Endothelial cell of umbilical vein (primary cell): Measurements from ENCODE around the gene SRP9. TPM values are rescaled to one million over a fixed set of nuclear protein-coding genes. Genes with fewer than 3 reads are reported as not detected.

Source experiments
- BruUV-seq: library from RNA; stranded (reverse); fragments of 400-500 nt; replicated peaks from 2 replicates; lab custom pipeline; 2021; lab: Mats Ljungman, UMichigan
- CTCF ChIA-PET: fragments of 300-600, 350-600 bp; sonication (Branson Sonifier 250); formaldehyde crosslinking; loops from one replicate; lab custom pipeline; 2021; ENCODE audit warnings: antibody characterized with exemption, inconsistent platforms; lab: Charles Lee
- POLR2A ChIA-PET: fragments of 300-600, 350-600 bp; sonication (Branson Sonifier 250); formaldehyde crosslinking; loops from one replicate; lab custom pipeline; 2021; ENCODE audit warnings: antibody characterized with exemption, inconsistent platforms; lab: Charles Lee
- DNase-seq: peaks from one replicate; pipeline ENCODE4 v3.0.0-alpha.2; 2011; ENCODE audit warnings: low read depth, low spot score
- FAIRE-seq: peaks from 2 replicates; lab custom pipeline; 2011; peaks lifted over from hg19 to GRCh38; lab: Jason Lieb, UNC
- H2AFZ ChIP-seq: 2 replicates; pipeline ENCODE4 v1.6.0; 2012; ENCODE audit warnings: low read depth, low read length, control low read depth, inconsistent platforms
- H3K27ac ChIP-seq: 2 replicates; pipeline ENCODE4 v1.5.1; 2011; ENCODE audit warnings: low read depth, mild to moderate bottlenecking, control low read depth, low read length, moderate library complexity; ENCODE audit not compliant: insufficient read depth
- H3K27me3 ChIP-seq, 2 experiments: 2 replicates each; pipeline versions ENCODE4 v1.6.0 to v1.6.1; 2011; ENCODE audit warnings: low read length in 2 of 2, mixed read lengths in 1 of 2; ENCODE audit not compliant: control insufficient read depth in 2 of 2, insufficient read depth in 2 of 2
- H3K36me3 ChIP-seq, 2 experiments: 2 replicates in 1 of 2; 3 replicates in 1 of 2; pipeline ENCODE4 v1.5.1; 2011; ENCODE audit warnings: low read length in 2 of 2, mild to moderate bottlenecking in 1 of 2, moderate library complexity in 1 of 2; ENCODE audit not compliant: control insufficient read depth in 2 of 2, insufficient read depth in 2 of 2; ENCODE audit errors: extremely low read depth in 1 of 2
- H3K4me1 ChIP-seq: 3 replicates; pipeline ENCODE4 v1.5.1; 2011; ENCODE audit warnings: mild to moderate bottlenecking, low read length; ENCODE audit not compliant: control insufficient read depth, insufficient read depth; ENCODE audit errors: extremely low read depth
- H3K4me2 ChIP-seq: 2 replicates; pipeline ENCODE4 v1.6.1; 2011; ENCODE audit warnings: low read length, control low read depth, mixed read lengths; ENCODE audit not compliant: insufficient read depth
- H3K4me3 ChIP-seq, 3 experiments: fragments of 200-600 bp in 1 of 3; sonication (generic), shearing (Covaris generic) in 1 of 3; replicated peaks in 1 of 3; 2 replicates each; pipeline ENCODE4 v1.5.1; 2011 to 2016; ENCODE audit warnings: control low read depth in 3 of 3, low read length in 3 of 3, mild to moderate bottlenecking in 2 of 3, inconsistent platforms in 1 of 3, low read depth in 1 of 3, moderate library complexity in 1 of 3; ENCODE audit not compliant: insufficient read depth in 1 of 3
- H3K79me2 ChIP-seq: 2 replicates; pipeline ENCODE4 v1.6.0; 2012; ENCODE audit warnings: low read length, inconsistent platforms; ENCODE audit not compliant: control insufficient read depth, insufficient read depth
- H3K9ac ChIP-seq: replicated peaks from 2 replicates; pipeline ENCODE3; 2011; ENCODE audit warnings: low read length, control low read depth; ENCODE audit not compliant: insufficient read depth; ENCODE audit errors: extremely low read depth
- H3K9me1 ChIP-seq: replicated peaks from 3 replicates; pipeline ENCODE4 v1.6.0; 2011; ENCODE audit warnings: mild to moderate bottlenecking, low read length; ENCODE audit not compliant: control insufficient read depth, insufficient read depth; ENCODE audit errors: extremely low read depth
- H3K9me3 ChIP-seq: replicated peaks from 2 replicates; pipeline ENCODE4 v1.5.1; 2012; ENCODE audit warnings: low read length, inconsistent platforms; ENCODE audit not compliant: control insufficient read depth, insufficient read depth
- H4K20me1 ChIP-seq: replicated peaks from 2 replicates; pipeline ENCODE3; 2011; ENCODE audit warnings: mild to moderate bottlenecking, low read length; ENCODE audit not compliant: control insufficient read depth, insufficient read depth; ENCODE audit errors: extremely low read depth
- EZH2 ChIP-seq: IDR thresholded peaks from 2 replicates; pipeline ENCODE4 v1.6.1; 2012; ENCODE audit warnings: borderline replicate concordance, low read depth, mild to moderate bottlenecking, moderate library complexity, low read length, inconsistent platforms; ENCODE audit not compliant: severe bottlenecking
- FOS ChIP-seq: IDR thresholded peaks from 2 replicates; pipeline ENCODE4 v1.6.1; 2011; ENCODE audit warnings: mild to moderate bottlenecking, low read length, moderate library complexity, borderline replicate concordance; ENCODE audit not compliant: insufficient read depth
- GATA2 ChIP-seq: IDR thresholded peaks from 2 replicates; pipeline ENCODE4 v1.7.0; 2011; ENCODE audit warnings: low read depth, mild to moderate bottlenecking, moderate library complexity, mixed read lengths, low read length; ENCODE audit not compliant: insufficient read length, insufficient read depth
- JUN ChIP-seq: IDR thresholded peaks from 2 replicates; pipeline ENCODE4 v1.6.1; 2011; ENCODE audit warnings: borderline replicate concordance, low read depth; ENCODE audit not compliant: insufficient read length, insufficient read depth
- MYC ChIP-seq: IDR thresholded peaks from one replicate; pipeline ENCODE4 v1.6.1; 2011; ENCODE audit warnings: mild to moderate bottlenecking, low read depth, low read length
- POLR2A ChIP-seq: IDR thresholded peaks from 2 replicates; pipeline ENCODE4 v1.6.1; 2012; ENCODE audit warnings: low read depth, mild to moderate bottlenecking, control low read depth, low read length
- POLR2AphosphoS5 ChIP-seq: IDR thresholded peaks from 2 replicates; pipeline ENCODE4 v1.6.1; 2012; ENCODE audit warnings: low read depth, mild to moderate bottlenecking, control low read depth, low read length, moderate library complexity; ENCODE audit not compliant: insufficient read depth
- dilution Hi-C: fragments of 300-500 bp; cut with MboI; formaldehyde crosslinking; loops from one replicate; pipeline ENCODE4 v1.15.0; 2019; ENCODE audit warnings: low sequenced_read_pairs; ENCODE audit not compliant: extremely low pct_ligation_motif_present
- intact Hi-C: fragments of 100-400 bp; cut with micrococcal nuclease; formaldehyde crosslinking; loops from one replicate; pipeline ENCODE4 v1.10.0; 2022
- polyA plus RNA-seq, 4 experiments: library from polyadenylated mRNA; depleted of rRNA in 3 of 4; stranded (reverse) in 3 of 4; unstranded in 1 of 4; fragments of >200 nt; gene quantifications; 2 replicates each; pipeline versions ENCODE4 v1.2.1 to v1.2.3, GENCODE V29; 2011 to 2012; ENCODE audit warnings: missing spikeins in 1 of 4
- total RNA-seq: library from RNA; stranded (reverse); gene quantifications from 2 replicates; pipeline ENCODE4 v1.2.3, GENCODE V29; 2021
- TF ChIP-seq, protein P1 (sequence below): IDR thresholded peaks from 2 replicates; pipeline ENCODE4 v1.6.1; 2011; ENCODE audit not compliant: insufficient read depth, insufficient read length
- TF ChIP-seq, protein P2 (sequence below), 2 donors: IDR thresholded peaks; 1 replicate in 1 of 2; 2 replicates in 1 of 2; pipeline ENCODE4 v1.5.1; 2011; ENCODE audit warnings: low read length in 2 of 2, mild to moderate bottlenecking in 2 of 2, moderate library complexity in 2 of 2, control low read depth in 1 of 2, inconsistent platforms in 1 of 2, low read depth in 1 of 2; ENCODE audit not compliant: insufficient read depth in 1 of 2; ENCODE audit errors: extremely low read depth in 1 of 2

The SRP9 gene
- total and polyA plus RNA-seq, 2 donors (not counting 3 experiments of a cell fraction or from before 2014, with no cell fraction given), result 283 to 384 TPM

DNA sequence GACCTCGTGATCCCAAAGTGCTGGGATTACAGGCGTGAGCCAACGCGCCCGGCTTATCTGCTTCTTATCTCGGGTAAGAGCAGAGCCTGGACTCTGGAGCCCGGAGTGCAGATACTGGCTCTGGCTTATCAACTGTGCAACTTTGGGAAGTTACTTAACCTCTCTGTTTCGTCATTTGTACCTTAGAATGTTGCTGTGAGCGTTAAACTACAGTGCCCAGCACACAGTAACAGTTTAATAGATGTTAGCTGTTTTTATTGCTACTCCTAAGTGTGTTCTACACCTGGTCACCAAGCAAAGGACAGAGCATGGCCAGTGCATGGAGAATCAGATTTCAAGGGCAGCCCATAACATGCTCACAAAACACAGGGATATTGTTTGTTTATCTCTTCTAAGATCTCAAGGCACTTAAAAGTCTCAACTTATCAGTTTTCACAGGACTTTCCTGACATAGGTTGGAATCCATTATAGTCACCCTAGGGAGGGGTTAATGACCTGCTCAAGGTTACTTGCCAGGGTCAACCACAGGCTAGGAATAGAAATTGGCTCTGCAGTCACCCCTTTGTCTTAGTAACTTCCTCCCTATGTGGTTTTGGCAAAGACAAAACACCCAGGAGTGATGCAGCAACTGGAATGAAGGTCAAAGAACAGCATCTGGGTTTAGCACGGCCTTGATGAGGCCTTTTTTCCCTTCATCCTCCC is 22.5 kb upstream of the SRP9 start:
- Histone ChIP-seq H3K36me3 (no peaks in the 10 kb centered on the region), H2AFZ (no peak overlapping the region), H3K4me2 (no peak overlapping the region), H3K9ac (no peak overlapping the region), H3K27me3 (no peaks in the 10 kb centered on the region), H3K9me3 (no peaks in the 10 kb centered on the region), H3K27ac (peak overlapping the region; percentile 25), H3K4me3 (no peak overlapping the region), H4K20me1 (no peaks in the 10 kb centered on the region), H3K79me2 (no peaks in the 10 kb centered on the region), H3K4me1 (peaks cover 13% of the 10 kb centered on the region), H3K9me1 (no peaks in the 10 kb centered on the region)
- FAIRE-seq (peak; percentile 96), DNase-seq (peak; percentile 56)
- ChIA-PET CTCF (no interaction called here), POLR2A (no interaction called here)
- no TSS peak for BruUV-seq
- dilution Hi-C loops (no loop called here), intact Hi-C loops (loop anchor here (1.0 kb wide), 2 partner anchors 8 to 100 kb away; no protein-coding TSS in a partner anchor)
- TF ChIP-seq POLR2A, result no peak
- TF ChIP-seq, protein P1, sequence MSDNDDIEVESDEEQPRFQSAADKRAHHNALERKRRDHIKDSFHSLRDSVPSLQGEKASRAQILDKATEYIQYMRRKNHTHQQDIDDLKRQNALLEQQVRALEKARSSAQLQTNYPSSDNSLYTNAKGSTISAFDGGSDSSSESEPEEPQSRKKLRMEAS, result no peak
- TF ChIP-seq JUN, result peak; percentile 45
- TF ChIP-seq EZH2, result no peak
- TF ChIP-seq, protein P2, sequence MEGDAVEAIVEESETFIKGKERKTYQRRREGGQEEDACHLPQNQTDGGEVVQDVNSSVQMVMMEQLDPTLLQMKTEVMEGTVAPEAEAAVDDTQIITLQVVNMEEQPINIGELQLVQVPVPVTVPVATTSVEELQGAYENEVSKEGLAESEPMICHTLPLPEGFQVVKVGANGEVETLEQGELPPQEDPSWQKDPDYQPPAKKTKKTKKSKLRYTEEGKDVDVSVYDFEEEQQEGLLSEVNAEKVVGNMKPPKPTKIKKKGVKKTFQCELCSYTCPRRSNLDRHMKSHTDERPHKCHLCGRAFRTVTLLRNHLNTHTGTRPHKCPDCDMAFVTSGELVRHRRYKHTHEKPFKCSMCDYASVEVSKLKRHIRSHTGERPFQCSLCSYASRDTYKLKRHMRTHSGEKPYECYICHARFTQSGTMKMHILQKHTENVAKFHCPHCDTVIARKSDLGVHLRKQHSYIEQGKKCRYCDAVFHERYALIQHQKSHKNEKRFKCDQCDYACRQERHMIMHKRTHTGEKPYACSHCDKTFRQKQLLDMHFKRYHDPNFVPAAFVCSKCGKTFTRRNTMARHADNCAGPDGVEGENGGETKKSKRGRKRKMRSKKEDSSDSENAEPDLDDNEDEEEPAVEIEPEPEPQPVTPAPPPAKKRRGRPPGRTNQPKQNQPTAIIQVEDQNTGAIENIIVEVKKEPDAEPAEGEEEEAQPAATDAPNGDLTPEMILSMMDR (IDR thresholded peaks at IDR 0.05; ENCODE audit: extremely low read depth in 1 of 2, insufficient read depth in 1 of 2, low read depth in 1 of 2, low read length in 2 of 2), result no peak
- TF ChIP-seq POLR2AphosphoS5, result peak; percentile 24
- TF ChIP-seq GATA2, result peak; percentile 96
- TF ChIP-seq FOS, result peak; percentile 62
- TF ChIP-seq MYC, result no peak
